Measurements from ENCODE around the gene STOX2.

The STOX2 gene

GRCh38 chr4:183986971-183987946 is 82.2 kb downstream of the STOX2 start:
- peak; percentile 83 for DNase-seq (ENCODE audit: low read depth)

DNA sequence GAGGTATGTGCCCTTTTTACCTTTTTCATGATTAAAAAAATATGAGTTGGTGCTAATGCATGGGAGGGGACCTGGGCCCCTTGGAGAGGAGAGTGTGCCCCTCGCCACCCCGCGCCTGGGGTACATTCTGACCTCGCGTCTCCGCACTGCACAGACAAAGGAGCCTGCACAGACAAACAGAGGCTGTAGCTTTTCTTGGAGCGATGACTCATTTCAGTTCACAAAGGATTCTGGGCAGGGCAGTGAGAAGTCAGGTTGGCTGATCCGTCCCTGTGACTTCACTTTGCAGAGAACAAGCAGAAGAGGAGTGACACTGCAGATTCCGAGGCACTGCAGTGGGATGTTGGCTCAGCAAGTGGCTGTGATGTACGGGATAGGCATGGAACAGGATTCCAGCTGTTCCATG is 82.9 kb downstream of the STOX2 start:
- peak; percentile 90 for DNase-seq (ENCODE audit: low read depth)

GRCh38 chr4:183988874-183989273 is 83.8 kb downstream of the STOX2 start:
- DNase-seq (ENCODE audit: low read depth), result no peak

DNA sequence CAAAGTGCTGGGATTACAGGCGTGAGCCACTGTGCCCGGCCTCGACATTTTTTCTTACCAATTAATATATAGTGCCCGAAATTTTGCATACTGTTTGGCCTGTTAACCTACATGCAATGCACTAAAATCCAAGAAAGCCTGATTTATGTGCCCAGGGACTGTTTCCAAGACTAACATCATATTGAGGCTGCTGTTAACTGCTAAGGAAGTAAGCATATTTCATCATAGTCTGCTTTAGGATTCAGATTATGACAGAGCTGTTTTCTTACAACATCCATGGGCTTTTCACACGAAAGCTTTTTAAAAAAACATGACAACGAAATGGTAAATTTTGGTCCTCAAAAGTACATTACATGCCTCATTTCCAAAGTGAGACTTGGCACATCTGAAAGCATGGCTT is 84.4 kb downstream of the STOX2 start:
- DNase-seq (ENCODE audit: low read depth), result peak; percentile 43

GRCh38 chr4:183989931-183990330 is 84.8 kb downstream of the STOX2 start:
- no peak for DNase-seq (ENCODE audit: low read depth)

- no peak for DNase-seq (ENCODE audit: low read depth)
Measured at GRCh38 chr4:183993676-183994075, 88.6 kb downstream of the STOX2 start.

DNA sequence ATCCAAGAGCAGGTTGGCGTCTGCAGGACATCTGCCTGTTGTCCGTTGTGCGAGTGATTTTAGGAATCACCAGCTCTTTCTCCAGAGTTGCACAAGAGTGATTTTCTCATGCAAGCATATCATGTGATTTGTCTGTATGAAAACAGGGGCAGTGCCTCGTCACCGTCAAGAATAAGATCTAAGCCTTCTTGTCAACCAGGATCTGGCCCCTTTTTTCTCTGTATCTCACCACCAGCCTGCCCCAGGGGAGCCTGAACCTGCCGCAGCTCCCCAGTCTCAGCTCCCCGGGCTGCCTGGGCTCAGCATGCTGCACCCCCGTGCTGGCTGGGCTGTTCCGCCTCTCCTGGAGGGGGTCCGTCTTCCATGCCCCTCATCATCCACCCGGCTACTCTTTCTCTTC is 90.5 kb downstream of the STOX2 start:
- DNase-seq (ENCODE audit: low read depth), result no peak

DNA sequence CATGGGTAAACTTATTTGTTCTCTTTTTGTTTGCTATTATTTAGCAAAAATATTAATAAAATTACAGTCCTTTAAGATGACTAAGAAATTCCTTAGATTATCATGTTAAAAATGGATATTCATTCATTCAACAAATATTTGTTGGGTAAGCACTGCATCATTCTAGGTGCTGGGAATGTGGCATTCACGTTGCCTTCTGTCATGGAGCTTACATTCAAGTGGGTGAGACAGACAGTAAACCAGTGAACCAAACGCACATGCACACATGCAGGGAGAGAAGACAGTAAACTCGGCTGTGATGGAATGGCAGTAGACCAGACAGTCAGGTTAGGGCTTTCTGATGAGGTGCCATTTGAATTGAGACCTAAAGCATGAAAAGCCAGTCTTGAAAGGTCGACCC is 91.8 kb downstream of the STOX2 start:
- DNase-seq (ENCODE audit: low read depth), result peak; percentile 74

DNA sequence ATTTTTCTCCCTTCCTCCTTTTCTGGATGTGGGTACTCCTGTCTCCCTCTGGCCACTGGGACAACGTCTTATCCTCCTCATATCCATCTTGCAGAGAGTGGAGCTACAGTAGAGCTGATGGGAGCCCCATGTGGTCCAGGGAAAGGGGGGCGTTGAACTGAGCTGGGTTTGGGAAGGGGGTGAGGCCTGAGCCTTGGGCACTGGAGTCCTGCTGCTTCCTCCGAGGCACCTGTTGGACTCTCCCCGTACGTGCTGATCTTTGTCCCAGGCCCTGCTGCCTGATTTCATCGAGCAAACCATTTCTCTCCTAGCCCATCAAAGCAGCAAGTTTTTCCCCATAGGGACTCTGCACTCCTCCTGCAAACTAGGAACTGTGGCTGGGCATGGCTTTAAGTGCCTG is 94.3 kb downstream of the STOX2 start:
- DNase-seq (ENCODE audit: low read depth), result no peak

DNA sequence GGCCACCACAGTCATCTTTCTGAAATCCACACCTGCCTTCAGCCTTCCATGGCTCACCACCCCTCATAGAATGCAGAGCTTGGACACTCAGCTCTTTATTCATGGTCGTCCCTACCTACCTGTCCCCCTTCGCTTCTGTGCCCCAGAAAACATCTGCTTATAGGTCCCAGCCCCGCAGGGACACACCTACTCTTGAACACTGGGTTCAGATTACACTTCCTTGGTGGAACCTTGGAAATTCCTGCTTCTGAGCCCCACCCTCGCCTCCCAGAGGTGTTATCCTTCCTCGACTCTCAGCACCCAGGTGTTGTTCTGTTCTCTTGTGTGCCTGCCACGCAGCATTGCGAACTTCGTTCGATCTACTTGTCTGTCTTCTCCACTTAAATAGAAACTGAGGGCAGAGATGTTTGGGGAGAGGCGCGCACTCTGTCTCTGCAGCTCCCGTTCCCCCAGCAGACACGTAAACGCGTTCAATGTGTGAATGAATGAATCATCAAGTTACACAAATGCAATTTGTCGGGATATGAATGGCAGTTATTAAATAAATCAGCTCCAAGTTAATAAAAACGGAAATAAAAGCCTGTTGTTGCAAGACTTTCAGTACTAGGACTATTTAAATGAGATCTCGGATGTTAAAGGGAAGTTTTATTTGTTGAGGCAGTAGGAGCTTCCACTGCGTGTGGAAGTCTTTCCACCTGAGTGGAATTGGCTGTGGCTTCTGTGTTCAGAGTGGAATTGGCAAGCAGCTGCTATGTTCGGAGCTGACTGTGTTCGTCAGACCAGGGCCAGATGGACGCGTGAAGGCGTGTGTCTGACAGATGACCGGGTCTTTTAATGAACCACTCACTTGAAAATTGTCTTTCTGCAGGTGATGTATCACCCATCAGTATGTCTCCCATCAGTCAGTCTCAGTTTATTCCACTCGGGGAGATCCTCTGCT is 95.6 kb downstream of the STOX2 start:
- DNase-seq (ENCODE audit: low read depth), result no peak

DNA sequence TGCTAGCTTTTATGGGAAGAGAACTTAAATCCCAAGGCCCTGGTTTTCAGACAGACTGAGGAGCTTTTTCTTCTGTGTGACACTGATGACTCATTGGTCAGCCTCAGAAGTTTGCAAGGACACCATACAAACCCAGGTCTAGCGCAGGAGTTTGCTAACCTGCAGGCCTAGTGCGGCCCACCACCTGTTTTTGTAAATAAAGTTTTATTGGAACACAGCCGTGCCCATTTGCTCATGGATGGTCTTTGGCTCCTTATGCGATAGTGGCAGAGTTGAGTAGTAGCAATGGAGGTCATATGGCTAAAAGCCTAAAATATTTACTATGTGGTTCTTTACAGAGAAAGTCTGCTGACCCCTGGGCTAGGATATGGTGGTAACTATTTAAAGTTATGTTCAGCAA is 98.3 kb downstream of the STOX2 start:
- no peak for DNase-seq (ENCODE audit: low read depth)

DNA sequence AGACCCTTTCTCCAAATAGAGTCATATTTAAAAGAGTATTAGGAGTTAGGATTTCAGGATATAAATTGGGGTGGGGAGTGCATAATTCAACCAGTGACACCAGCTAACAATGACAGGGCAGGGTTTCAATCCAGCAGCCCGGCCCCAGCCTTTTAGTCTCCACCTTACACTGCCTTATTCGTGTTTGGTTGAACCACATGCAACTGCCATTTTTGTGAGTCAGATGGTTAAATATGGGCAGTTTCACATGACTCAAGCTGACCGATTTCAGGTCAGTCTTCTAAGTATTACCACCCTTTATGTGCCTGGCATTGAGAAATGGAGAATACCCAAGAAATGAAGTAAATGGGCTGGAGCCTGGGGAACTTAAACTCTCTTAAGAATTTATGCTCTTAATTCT is 102.8 kb downstream of the STOX2 start:
- DNase-seq (ENCODE audit: low read depth), result no peak

DNA sequence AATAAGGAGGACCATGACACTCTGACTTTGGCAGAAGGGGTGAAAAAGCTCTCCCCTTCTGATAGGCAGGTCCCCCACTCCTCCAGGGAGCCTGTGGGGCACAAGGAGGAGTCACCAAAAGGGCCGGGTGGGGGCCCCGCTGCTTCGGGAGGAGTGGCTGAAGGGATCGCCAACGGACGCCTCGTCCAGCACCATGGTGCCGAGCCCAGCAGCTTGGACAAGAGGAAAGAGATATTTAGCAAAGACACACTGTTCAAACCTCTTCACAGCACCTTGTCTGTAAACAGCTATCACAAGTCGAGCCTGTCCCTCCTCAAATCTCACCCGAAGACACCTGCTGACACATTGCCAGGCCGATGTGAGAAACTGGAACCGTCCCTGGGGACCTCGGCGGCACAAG is 105.6 kb downstream of the STOX2 start:
- DNase-seq (ENCODE audit: low read depth), result no peak

DNA sequence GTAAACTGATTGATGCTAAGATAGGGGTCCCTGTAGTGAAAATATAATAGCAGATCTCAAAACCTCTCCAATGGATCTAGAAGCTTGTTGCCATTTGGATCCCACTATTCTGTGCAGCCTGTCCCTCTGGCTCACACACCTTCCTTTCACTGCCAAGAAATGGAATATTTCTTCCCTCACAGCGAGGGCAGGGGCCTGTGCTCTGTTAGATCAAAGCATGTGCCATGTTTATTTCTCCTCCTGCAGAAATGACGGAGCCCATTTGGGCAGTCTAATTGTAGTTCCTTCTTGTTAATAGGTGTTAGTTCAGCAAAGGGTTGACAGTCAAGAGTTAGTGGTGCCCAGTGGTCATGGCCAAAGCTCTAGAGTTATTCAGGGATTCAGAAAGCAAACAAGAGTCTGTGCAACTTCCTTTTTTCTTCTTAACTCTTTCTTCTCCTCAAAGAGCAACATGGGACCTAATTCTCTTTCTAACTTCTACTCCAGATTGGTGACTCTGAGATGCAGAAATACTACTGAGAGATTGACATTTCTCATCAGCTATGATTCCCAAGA is 106.8 kb downstream of the STOX2 start:
- no peak for DNase-seq (ENCODE audit: low read depth)

DNA sequence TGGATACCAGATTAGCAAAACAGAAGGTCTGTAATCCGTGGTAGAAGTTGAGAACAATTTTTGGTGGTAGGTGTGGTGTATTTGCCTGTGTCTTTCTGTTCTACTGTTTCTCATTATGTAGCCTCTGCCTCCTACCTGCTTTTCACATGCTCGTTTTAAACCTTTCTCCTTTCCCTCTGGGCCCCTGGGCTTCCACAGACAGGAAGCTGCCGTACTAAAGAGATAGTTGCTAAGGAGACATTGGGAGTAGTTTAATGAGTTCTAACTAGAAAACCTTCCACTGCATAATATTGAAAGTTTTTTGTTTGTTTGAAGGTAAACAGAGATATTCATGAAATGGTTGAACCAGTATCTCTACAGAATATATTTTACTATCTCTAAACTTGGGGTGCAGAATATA is 107.8 kb downstream of the STOX2 start:
- no peak for DNase-seq (ENCODE audit: low read depth)

GRCh38 chr4:184014301-184014700 is 109.2 kb downstream of the STOX2 start:
- DNase-seq (ENCODE audit: low read depth), result no peak

DNA sequence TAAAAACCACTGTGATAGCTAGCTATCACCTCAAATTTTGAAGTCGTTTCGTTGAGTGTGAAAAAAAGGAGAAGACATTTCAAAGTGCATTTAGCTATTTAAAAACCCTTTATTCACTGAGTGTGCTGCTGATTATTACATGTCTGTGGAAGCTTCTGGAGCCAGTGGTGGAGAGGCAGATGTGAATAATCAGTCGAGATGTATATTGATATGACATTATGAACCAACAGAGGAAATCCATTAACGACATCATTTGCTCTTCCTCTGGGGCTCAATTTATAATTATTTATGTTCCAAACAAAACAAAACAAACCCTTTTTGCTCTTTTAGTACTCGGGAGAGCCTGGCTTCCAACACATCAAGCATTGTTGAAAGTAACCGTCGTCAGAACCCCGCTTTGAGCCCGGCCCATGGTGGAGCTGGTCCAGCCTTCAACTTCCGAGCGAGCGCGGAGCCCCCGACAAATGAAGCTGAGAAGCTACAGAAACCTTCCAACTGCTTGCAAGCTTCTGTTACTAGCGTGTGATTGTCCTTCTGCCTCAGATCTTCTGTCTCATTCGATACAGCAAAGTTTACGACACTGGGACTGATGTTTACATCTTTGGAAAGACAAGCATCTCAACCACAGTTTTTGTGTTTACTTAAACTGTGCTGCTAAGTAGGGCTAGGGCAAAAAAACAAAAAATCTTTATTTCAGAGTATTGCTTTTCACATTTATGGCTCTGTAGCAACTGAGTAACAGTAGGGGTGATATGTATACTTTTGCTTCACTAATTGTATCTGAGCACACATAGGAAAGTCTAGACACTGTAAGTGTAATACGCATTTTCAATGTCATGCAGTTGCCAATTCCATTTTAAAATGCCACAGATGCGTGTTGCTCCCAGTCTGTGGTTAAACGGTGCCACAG is 111.9 kb downstream of the STOX2 start:
- no peak for DNase-seq (ENCODE audit: low read depth)

DNA sequence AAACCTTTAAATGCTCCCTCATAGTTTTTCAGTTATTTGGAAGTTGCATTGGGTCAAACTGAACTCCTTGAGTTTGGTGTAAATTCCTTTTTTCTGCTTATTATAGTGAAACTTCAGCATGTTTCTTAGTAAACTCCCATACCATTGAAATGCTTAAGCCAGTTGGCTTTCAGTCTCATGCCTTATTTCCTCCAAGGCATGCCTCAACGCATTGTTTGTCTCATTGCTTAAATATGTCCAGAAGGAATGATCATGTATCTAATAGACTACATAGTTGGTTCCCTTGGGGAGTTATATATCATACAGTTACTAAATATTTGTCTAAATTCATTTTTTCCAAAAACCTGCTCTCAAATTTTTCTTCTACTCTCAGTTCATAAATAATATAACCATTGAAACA is 114.0 kb downstream of the STOX2 start:
- DNase-seq (ENCODE audit: low read depth), result no peak

DNA sequence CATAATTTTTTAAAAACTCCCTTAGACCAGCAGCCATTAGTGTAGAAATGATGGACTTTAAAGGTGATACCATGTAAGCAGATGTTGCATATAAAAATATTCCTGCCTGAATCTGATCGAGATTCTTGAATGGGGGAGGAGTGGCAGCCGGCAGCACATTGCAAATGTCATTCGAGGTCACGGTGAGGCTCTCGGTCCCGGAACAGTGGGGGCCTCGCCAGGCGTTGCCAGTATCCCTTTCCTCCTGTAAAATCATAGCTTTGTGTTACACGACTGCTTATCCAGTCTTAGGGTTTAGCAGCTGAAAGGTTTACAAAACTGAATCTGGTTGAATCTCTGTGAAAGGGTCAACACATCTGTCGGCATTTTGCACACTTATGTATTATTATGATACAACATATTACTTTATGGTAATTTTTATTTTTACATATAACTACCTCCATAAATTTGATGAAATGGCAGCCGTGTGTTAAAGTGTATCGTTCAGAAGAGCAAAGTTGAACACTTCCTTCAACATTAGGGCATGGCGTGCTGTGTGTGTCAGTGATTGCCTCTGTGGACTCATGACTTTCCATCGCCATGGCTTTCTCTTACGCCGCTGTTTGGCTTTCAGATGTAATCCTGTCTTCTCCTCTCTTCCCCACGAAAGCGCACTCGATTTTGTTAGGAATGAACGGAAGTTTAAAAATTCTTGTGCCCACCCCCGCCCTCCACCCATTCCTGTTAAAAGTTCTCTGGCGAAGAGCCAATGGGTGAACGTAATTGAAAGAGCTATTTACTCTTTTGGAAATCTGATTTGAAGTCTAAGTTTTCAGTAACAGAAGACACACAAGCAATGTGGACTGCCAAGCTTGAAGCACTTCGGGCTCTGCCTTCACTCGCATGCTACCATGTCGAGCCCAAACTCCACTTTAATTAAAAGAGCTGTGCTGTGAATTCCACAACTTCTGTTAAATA is 114.8 kb downstream of the STOX2 start:
- no peak for DNase-seq (ENCODE audit: low read depth)

GRCh38 chr4:184021389-184021788 is 116.3 kb downstream of the STOX2 start:
- no peak for DNase-seq (ENCODE audit: low read depth)

All from iris pigment epithelial cell (primary cell).